HepG2 (cell line): ENCODE results near the gene SRSF8. TPM values are rescaled to one million over a fixed set of nuclear protein-coding genes. Genes with fewer than 3 reads are reported as not detected.
A peak's percentile ranks its signal among the peaks of the same experiment; 100 is the strongest.

Experiments
- ARNT ChIP-seq: fragments of 450-650 bp; IDR thresholded peaks from 2 replicates; pipeline ENCODE4 v1.6.1; 2017
- DNMT1 ChIP-seq: sonication (generic); formaldehyde crosslinking; IDR thresholded peaks from 2 replicates; pipeline ENCODE4 v1.5.1; 2020; ENCODE audit warnings: mild to moderate bottlenecking, missing genetic modification reagents
- FOXK2 ChIP-seq: fragments of 450-650 bp; IDR thresholded peaks from 2 replicates; pipeline ENCODE4 v1.6.1; 2016
- GATA4 ChIP-seq: sonication (generic); IDR thresholded peaks from 2 replicates; pipeline ENCODE4 v1.6.1; 2016; ENCODE audit warnings: antibody characterized with exemption, low read depth, borderline replicate concordance
- IKZF1 ChIP-seq: fragments of 450-650 bp; IDR thresholded peaks from 2 replicates; pipeline ENCODE4 v1.7.1; 2016
- JUN ChIP-seq: sonication (generic); formaldehyde crosslinking; IDR thresholded peaks from 2 replicates; pipeline ENCODE4 v1.4.0; 2020; ENCODE audit warnings: mild to moderate bottlenecking, missing genetic modification reagents
- KDM4B ChIP-seq: sonication (generic); formaldehyde crosslinking; IDR thresholded peaks from 2 replicates; pipeline ENCODE4 v1.4.0; 2020; ENCODE audit warnings: missing genetic modification reagents
- KLF12 ChIP-seq: sonication (generic); formaldehyde crosslinking; IDR thresholded peaks from 2 replicates; pipeline ENCODE4 v1.4.0; 2020; ENCODE audit warnings: missing genetic modification reagents, borderline replicate concordance
- MAFF ChIP-seq: IDR thresholded peaks from 2 replicates; pipeline ENCODE4 v1.6.1; 2011; ENCODE audit warnings: low read depth, low read length, improper control_type of control experiment
- MXD4 ChIP-seq: IDR thresholded peaks from 2 replicates; pipeline ENCODE4 v1.6.1; 2016; ENCODE audit warnings: mild to moderate bottlenecking, missing biosample characterization, missing genetic modification reagents
- NBN ChIP-seq: fragments of 450-650 bp; conservative IDR thresholded peaks from 2 replicates; pipeline ENCODE4 v1.6.1; 2017
- STAG1 ChIP-seq: sonication (generic); formaldehyde crosslinking; IDR thresholded peaks from 2 replicates; pipeline ENCODE4 v1.4.0; 2020; ENCODE audit warnings: missing genetic modification reagents
- ZFP82 ChIP-seq: sonication (generic); formaldehyde crosslinking; IDR thresholded peaks from 2 replicates; pipeline ENCODE4 v1.5.1; 2020; ENCODE audit warnings: mild to moderate bottlenecking, missing genetic modification reagents, borderline replicate concordance
- ZNF256 ChIP-seq: sonication (generic); formaldehyde crosslinking; conservative IDR thresholded peaks from 2 replicates; pipeline ENCODE4 v1.4.0; 2020; ENCODE audit warnings: missing genetic modification reagents
- ZNF484 ChIP-seq: sonication (generic); formaldehyde crosslinking; IDR thresholded peaks from 2 replicates; pipeline ENCODE4 v1.5.1; 2020; ENCODE audit warnings: mild to moderate bottlenecking, low read depth, missing genetic modification reagents, borderline replicate concordance
- ZNF598 ChIP-seq: sonication (generic); formaldehyde crosslinking; IDR thresholded peaks from 2 replicates; pipeline ENCODE4 v1.5.1; 2020; ENCODE audit warnings: mild to moderate bottlenecking, missing genetic modification reagents, borderline replicate concordance
- ZNF773 ChIP-seq: sonication (generic); formaldehyde crosslinking; IDR thresholded peaks from 2 replicates; pipeline ENCODE4 v1.4.0; 2020; ENCODE audit warnings: missing genetic modification reagents, borderline replicate concordance
- polyA plus RNA-seq, 8 experiments: library from polyadenylated mRNA; depleted of rRNA in 3 of 8; stranded (reverse) in 7 of 8; unstranded in 1 of 8; fragments of >200 nt; fragmentation: Illumina TruSeq in 4 of 8; extraction: Trizol in 4 of 8; gene quantifications; 2 replicates each; pipeline versions ENCODE4 v1.2.1 to v1.2.3, GENCODE V29; 2011 to 2016; ENCODE audit warnings: low read depth in 4 of 8, missing spikeins in 1 of 8, mixed read lengths in 1 of 8; ENCODE audit not compliant: insufficient read depth in 1 of 8
- total RNA-seq, 5 experiments: library from RNA; depleted of rRNA; stranded (reverse); fragments of >200 nt; fragmentation: Illumina TruSeq; extraction: Trizol; gene quantifications; 2 replicates each; pipeline ENCODE4 v1.2.3, GENCODE V29; 2016; ENCODE audit warnings: low read depth in 1 of 5
- TF ChIP-seq, protein P1 (sequence below): sonication (generic); formaldehyde crosslinking; IDR thresholded peaks from 2 replicates; pipeline ENCODE4 v1.8.0; 2022; ENCODE audit warnings: missing genetic modification reagents, mild to moderate bottlenecking, borderline replicate concordance
- TF ChIP-seq, protein P2 (sequence below): sonication (generic); formaldehyde crosslinking; IDR thresholded peaks from 2 replicates; pipeline ENCODE4 v1.5.1; 2020; ENCODE audit warnings: missing genetic modification reagents, mild to moderate bottlenecking, borderline replicate concordance
- TF ChIP-seq, protein P3 (sequence below): sonication (generic); formaldehyde crosslinking; IDR thresholded peaks from 2 replicates; pipeline ENCODE4; 2020; ENCODE audit warnings: missing genetic modification reagents, mild to moderate bottlenecking, borderline replicate concordance
- TF ChIP-seq, protein P4 (sequence below): sonication (generic); formaldehyde crosslinking; conservative IDR thresholded peaks from 2 replicates; pipeline ENCODE4 v1.8.1; 2023; ENCODE audit warnings: missing genetic modification reagents
- TF ChIP-seq, protein P5 (sequence below): sonication (generic); formaldehyde crosslinking; conservative IDR thresholded peaks from 2 replicates; pipeline ENCODE4 v1.4.0; 2020; ENCODE audit warnings: missing genetic modification reagents

SRSF8 gene
- total and polyA plus RNA-seq, 2 of the 13 experiments (the other 11 are each of a cell fraction or from before 2014, with no cell fraction given): 21.8 to 25.8 TPM

DNA sequence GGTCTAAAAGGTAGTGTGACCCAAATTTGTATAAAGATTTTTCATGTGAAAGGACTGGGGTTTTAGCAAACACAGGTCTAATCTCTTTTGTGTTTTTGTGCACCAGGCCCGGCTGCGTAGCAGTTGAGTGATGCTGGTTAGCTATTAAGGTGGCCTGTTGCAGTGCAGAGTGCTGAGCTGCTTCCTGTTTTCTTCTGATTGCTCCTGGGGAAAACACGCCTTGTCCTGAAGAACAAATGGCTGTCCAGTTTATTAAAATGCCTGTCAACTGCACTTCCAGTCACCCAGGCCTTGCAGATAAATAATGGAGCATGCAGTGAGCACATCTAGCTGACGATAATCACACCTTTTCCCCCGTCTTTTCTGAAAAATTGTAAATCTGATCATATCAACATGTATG, 1.8 kb downstream of the SRSF8 start (continued):
- TF ChIP-seq MAFF: 0 out of 2 replicates have a peak, but pooled peaks have one; percentile 26
- TF ChIP-seq ARNT: no peak
- TF ChIP-seq IKZF1: no peak
- TF ChIP-seq, protein P1, sequence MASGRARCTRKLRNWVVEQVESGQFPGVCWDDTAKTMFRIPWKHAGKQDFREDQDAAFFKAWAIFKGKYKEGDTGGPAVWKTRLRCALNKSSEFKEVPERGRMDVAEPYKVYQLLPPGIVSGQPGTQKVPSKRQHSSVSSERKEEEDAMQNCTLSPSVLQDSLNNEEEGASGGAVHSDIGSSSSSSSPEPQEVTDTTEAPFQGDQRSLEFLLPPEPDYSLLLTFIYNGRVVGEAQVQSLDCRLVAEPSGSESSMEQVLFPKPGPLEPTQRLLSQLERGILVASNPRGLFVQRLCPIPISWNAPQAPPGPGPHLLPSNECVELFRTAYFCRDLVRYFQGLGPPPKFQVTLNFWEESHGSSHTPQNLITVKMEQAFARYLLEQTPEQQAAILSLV (CRISPR knock-in tag): no peak
- TF ChIP-seq ZNF598 (CRISPR knock-in tag): no peak
- no peak for TF ChIP-seq ZNF256 (CRISPR knock-in tag)
- TF ChIP-seq MXD4 (CRISPR knock-in tag): peak; percentile 54; the same call in 1 of the 2 replicates
- no peak for TF ChIP-seq KLF12 (CRISPR knock-in tag)
- no peak for TF ChIP-seq ZFP82 (CRISPR knock-in tag)
- TF ChIP-seq, protein P2, sequence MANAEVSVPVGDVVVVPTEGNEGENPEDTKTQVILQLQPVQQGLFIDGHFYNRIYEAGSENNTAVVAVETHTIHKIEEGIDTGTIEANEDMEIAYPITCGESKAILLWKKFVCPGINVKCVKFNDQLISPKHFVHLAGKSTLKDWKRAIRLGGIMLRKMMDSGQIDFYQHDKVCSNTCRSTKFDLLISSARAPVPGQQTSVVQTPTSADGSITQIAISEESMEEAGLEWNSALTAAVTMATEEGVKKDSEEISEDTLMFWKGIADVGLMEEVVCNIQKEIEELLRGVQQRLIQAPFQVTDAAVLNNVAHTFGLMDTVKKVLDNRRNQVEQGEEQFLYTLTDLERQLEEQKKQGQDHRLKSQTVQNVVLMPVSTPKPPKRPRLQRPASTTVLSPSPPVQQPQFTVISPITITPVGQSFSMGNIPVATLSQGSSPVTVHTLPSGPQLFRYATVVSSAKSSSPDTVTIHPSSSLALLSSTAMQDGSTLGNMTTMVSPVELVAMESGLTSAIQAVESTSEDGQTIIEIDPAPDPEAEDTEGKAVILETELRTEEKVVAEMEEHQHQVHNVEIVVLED (CRISPR knock-in tag): peak; percentile 45; the same call in 1 of the 2 replicates
- no peak for TF ChIP-seq DNMT1 (CRISPR knock-in tag)
- TF ChIP-seq STAG1 (CRISPR knock-in tag): no peak
- TF ChIP-seq ZNF484 (CRISPR knock-in tag): no peak
- TF ChIP-seq ZNF773 (CRISPR knock-in tag): no peak
- TF ChIP-seq KDM4B (CRISPR knock-in tag): no peak
- TF ChIP-seq, protein P3, sequence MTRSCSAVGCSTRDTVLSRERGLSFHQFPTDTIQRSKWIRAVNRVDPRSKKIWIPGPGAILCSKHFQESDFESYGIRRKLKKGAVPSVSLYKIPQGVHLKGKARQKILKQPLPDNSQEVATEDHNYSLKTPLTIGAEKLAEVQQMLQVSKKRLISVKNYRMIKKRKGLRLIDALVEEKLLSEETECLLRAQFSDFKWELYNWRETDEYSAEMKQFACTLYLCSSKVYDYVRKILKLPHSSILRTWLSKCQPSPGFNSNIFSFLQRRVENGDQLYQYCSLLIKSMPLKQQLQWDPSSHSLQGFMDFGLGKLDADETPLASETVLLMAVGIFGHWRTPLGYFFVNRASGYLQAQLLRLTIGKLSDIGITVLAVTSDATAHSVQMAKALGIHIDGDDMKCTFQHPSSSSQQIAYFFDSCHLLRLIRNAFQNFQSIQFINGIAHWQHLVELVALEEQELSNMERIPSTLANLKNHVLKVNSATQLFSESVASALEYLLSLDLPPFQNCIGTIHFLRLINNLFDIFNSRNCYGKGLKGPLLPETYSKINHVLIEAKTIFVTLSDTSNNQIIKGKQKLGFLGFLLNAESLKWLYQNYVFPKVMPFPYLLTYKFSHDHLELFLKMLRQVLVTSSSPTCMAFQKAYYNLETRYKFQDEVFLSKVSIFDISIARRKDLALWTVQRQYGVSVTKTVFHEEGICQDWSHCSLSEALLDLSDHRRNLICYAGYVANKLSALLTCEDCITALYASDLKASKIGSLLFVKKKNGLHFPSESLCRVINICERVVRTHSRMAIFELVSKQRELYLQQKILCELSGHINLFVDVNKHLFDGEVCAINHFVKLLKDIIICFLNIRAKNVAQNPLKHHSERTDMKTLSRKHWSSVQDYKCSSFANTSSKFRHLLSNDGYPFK (CRISPR knock-in tag): no peak
- TF ChIP-seq GATA4: peak; percentile 57; the same call in 1 of the 2 replicates
- TF ChIP-seq, protein P4, sequence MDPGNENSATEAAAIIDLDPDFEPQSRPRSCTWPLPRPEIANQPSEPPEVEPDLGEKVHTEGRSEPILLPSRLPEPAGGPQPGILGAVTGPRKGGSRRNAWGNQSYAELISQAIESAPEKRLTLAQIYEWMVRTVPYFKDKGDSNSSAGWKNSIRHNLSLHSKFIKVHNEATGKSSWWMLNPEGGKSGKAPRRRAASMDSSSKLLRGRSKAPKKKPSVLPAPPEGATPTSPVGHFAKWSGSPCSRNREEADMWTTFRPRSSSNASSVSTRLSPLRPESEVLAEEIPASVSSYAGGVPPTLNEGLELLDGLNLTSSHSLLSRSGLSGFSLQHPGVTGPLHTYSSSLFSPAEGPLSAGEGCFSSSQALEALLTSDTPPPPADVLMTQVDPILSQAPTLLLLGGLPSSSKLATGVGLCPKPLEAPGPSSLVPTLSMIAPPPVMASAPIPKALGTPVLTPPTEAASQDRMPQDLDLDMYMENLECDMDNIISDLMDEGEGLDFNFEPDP (CRISPR knock-in tag): no peak
- no peak for TF ChIP-seq NBN
- peak; percentile 76 for TF ChIP-seq FOXK2
- no peak for TF ChIP-seq JUN (CRISPR knock-in tag)
- TF ChIP-seq, protein P5, sequence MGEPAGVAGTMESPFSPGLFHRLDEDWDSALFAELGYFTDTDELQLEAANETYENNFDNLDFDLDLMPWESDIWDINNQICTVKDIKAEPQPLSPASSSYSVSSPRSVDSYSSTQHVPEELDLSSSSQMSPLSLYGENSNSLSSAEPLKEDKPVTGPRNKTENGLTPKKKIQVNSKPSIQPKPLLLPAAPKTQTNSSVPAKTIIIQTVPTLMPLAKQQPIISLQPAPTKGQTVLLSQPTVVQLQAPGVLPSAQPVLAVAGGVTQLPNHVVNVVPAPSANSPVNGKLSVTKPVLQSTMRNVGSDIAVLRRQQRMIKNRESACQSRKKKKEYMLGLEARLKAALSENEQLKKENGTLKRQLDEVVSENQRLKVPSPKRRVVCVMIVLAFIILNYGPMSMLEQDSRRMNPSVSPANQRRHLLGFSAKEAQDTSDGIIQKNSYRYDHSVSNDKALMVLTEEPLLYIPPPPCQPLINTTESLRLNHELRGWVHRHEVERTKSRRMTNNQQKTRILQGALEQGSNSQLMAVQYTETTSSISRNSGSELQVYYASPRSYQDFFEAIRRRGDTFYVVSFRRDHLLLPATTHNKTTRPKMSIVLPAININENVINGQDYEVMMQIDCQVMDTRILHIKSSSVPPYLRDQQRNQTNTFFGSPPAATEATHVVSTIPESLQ: no peak
